GM21423 (cell line): Measurements from ENCODE around the gene SLC2A9.

Experiments used
- ATAC-seq: cut with Tn5 transposase; IDR thresholded peaks from one replicate; pipeline ENCODE4 v1.9.1; 2021; ENCODE audit warnings: mild to moderate bottlenecking, moderate library complexity; ENCODE audit not compliant: unreplicated experiment

The SLC2A9 gene

GRCh38 chr4:10046471-10046870, 25.2 kb upstream of the SLC2A9 start:
- ATAC-seq, result no peak

GRCh38 chr4:10045481-10045880, 24.2 kb upstream of the SLC2A9 start:
- no peak for ATAC-seq

- ATAC-seq, result no peak
Observed at GRCh38 chr4:10041036-10041435, 19.7 kb upstream of the SLC2A9 start.

- no peak for ATAC-seq
Observed at GRCh38 chr4:10040049-10040892, 19.0 kb upstream of the SLC2A9 start.

- no peak for ATAC-seq
Observed at GRCh38 chr4:10036807-10037342, 15.6 kb upstream of the SLC2A9 start.

- no peak for ATAC-seq
Observed at GRCh38 chr4:10035130-10035529, 13.8 kb upstream of the SLC2A9 start.

GRCh38 chr4:10034612-10035104, 13.4 kb upstream of the SLC2A9 start:
- ATAC-seq, result no peak

GRCh38 chr4:10034136-10034535, 12.8 kb upstream of the SLC2A9 start:
- ATAC-seq, result no peak

GRCh38 chr4:10033191-10033881, 12.0 kb upstream of the SLC2A9 start:
- no peak for ATAC-seq

GRCh38 chr4:10032625-10033024, 11.3 kb upstream of the SLC2A9 start:
- ATAC-seq, result no peak

GRCh38 chr4:10031668-10032590, 10.6 kb upstream of the SLC2A9 start:
- ATAC-seq, result no peak

- no peak for ATAC-seq
Observed at GRCh38 chr4:10030972-10031667, 9.8 kb upstream of the SLC2A9 start.

- no peak for ATAC-seq
Observed at GRCh38 chr4:10029403-10029802, 8.1 kb upstream of the SLC2A9 start.

GRCh38 chr4:10028910-10029309, 7.6 kb upstream of the SLC2A9 start:
- no peak for ATAC-seq

- ATAC-seq, result no peak
Observed at GRCh38 chr4:10026485-10026884, 5.2 kb upstream of the SLC2A9 start.

GRCh38 chr4:10025230-10025806, 4.0 kb upstream of the SLC2A9 start:
- ATAC-seq, result no peak

- no peak for ATAC-seq
Observed at GRCh38 chr4:10024303-10024702, 3.0 kb upstream of the SLC2A9 start.

- ATAC-seq, result no peak
Observed at GRCh38 chr4:10023806-10024205, 2.5 kb upstream of the SLC2A9 start.

- ATAC-seq, result no peak
Observed at GRCh38 chr4:10023050-10023419, 1.7 kb upstream of the SLC2A9 start.
